Kidney epithelial cell (primary cell): ENCODE measurements around the gene PARP2. TPM values are rescaled to one million over a fixed set of nuclear protein-coding genes. Genes with fewer than 3 reads are reported as not detected.
"Not testable (repeated sequence)": the region's sequence is repeated elsewhere in the genome, so short reads cannot be mapped to it uniquely, and the experiment has no call there.

Experiments used
- DNase-seq: peaks from one replicate; pipeline ENCODE4 v3.0.0-alpha.2; 2010; ENCODE audit warnings: low read depth
- H3K27me3 ChIP-seq: 2 replicates; pipeline ENCODE4 v1.6.0; 2011; ENCODE audit warnings: low read length; ENCODE audit not compliant: control insufficient read depth, insufficient read depth
- H3K36me3 ChIP-seq: 2 replicates; pipeline ENCODE4 v1.5.1; 2011; ENCODE audit warnings: low read length; ENCODE audit not compliant: control insufficient read depth, insufficient read depth
- H3K4me3 ChIP-seq: 2 replicates; pipeline ENCODE4 v1.5.1; 2011; ENCODE audit warnings: low read depth, mild to moderate bottlenecking, control low read depth, low read length
- total RNA-seq: library from RNA; depleted of rRNA; stranded (reverse); fragments of >200 nt; gene quantifications from 2 replicates; pipeline ENCODE4 v1.2.3, GENCODE V29; 2015
- TF ChIP-seq, protein P1 (sequence below): IDR thresholded peaks from 2 replicates; pipeline ENCODE4 v1.5.1; 2011; ENCODE audit warnings: mild to moderate bottlenecking, moderate library complexity, low read length, control low read depth, inconsistent platforms; ENCODE audit not compliant: insufficient read depth, poor library complexity, severe bottlenecking

Gene PARP2
- total RNA-seq, 1 donor from 2014 or later: 22.2 TPM

DNA sequence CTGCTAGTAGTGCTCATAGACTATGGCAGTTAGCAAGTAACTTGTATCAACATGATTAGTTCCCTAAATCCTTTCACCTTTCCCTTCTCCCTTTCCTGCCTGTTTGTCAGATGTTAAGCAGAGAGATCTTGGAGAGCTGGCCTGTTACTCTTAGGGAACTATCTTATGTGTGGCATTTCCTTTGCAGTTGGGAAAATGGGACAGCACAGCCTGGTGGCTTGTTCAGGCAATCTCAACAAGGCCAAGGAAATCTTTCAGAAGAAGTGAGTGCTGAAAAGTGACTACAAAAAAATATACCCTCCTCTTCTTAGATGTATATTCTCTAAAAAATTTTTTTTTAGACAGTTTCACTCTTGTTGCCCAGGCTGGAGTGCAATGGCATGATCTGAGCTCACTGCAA, 7.4 kb downstream of the PARP2 start:
- Histone ChIP-seq H3K27me3 (no peaks in the 10 kb centered on the region), H3K4me3 (no peak overlapping the region), H3K36me3 (peaks cover 1% of the 10 kb centered on the region)
- TF ChIP-seq, protein P1, sequence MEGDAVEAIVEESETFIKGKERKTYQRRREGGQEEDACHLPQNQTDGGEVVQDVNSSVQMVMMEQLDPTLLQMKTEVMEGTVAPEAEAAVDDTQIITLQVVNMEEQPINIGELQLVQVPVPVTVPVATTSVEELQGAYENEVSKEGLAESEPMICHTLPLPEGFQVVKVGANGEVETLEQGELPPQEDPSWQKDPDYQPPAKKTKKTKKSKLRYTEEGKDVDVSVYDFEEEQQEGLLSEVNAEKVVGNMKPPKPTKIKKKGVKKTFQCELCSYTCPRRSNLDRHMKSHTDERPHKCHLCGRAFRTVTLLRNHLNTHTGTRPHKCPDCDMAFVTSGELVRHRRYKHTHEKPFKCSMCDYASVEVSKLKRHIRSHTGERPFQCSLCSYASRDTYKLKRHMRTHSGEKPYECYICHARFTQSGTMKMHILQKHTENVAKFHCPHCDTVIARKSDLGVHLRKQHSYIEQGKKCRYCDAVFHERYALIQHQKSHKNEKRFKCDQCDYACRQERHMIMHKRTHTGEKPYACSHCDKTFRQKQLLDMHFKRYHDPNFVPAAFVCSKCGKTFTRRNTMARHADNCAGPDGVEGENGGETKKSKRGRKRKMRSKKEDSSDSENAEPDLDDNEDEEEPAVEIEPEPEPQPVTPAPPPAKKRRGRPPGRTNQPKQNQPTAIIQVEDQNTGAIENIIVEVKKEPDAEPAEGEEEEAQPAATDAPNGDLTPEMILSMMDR: peak; percentile 7
- no peak for DNase-seq

DNA sequence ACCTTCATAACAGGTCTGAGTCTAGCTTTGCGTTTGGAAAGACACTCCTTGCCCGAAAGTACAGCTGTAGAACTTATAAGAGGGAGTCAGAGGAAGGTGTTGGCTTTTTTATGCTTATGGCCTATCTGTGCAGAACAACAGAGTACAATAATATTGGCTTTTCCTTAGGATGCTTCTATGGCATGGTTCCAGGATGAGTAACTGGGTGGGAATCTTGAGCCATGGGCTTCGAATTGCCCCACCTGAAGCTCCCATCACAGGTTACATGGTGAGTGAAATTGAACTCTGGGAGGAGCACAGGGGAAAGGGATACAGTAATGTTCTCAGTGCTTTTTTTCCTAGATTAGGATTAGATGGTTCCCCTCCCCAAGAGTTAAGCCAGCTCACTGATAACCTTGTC, 13.0 kb downstream of the PARP2 start:
- Histone ChIP-seq H3K27me3 (no peaks in the 10 kb centered on the region), H3K36me3 (peaks cover 1% of the 10 kb centered on the region), H3K4me3 (no peak overlapping the region)
- TF ChIP-seq, protein P1: no peak
- no peak for DNase-seq

DNA sequence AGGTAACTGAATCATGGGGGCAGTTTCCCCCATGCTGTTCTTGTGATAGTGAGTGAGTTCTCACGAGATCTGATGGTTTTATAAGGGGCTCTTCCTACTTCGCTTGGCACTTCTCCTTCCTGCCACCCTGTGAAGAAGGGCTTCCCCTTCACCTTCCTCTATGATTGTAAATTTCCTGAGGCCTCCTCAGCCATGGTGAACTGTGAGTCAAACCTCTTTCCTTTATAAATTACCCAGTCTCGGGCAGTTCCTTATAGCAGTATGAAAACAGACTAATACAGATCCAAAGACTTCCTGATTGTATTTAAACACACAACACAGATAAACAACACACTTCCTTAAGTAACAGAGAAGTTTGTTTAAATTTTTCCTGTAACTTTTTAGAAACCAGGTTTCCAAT, 15.0 kb downstream of the PARP2 start:
- not testable (repeated sequence) for H3K36me3 ChIP-seq, DNase-seq, H3K4me3 ChIP-seq, H3K27me3 ChIP-seq

- TF ChIP-seq, protein P1: no peak
- no peak for DNase-seq
- no peaks in the 10 kb centered on the region for H3K27me3 ChIP-seq
- H3K36me3 ChIP-seq: peaks cover 4% of the 10 kb centered on the region
- no peak overlapping the region for H3K4me3 ChIP-seq
Observed at GRCh38 chr14:20365928-20366327, 22.5 kb downstream of the PARP2 start.

DNA sequence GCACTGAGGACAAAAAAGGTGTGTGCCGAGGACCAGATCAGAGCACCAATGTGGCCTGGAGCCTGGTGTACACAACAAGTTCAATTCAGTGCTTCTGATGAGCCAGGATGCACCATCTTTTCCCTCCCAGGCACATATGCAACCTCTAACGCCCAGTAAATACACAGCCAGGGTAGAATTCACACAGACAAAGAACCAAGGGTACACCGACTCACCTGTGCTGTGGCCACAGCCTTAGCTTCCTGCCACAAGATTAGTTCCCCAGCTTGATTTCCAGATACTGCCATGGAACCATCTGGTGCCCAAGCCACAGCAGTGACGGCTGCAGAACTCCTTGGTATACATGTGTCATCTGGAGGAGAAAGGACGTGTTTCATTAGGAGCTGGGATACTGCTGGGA, 29.4 kb downstream of the PARP2 start:
- Histone ChIP-seq H3K36me3 (peaks cover 9% of the 10 kb centered on the region), H3K27me3 (no peaks in the 10 kb centered on the region), H3K4me3 (no peak overlapping the region)
- TF ChIP-seq, protein P1: no peak
- no peak for DNase-seq

- Histone ChIP-seq H3K27me3 (no peaks in the 10 kb centered on the region), H3K4me3 (no peak overlapping the region), H3K36me3 (peaks cover 7% of the 10 kb centered on the region)
- no peak for DNase-seq
- TF ChIP-seq, protein P1: no peak
Observed at GRCh38 chr14:20375471-20375870, 32.0 kb downstream of the PARP2 start.
